Stimulated activated CD4-positive, alpha-beta T cell treated with anti-CD3 and anti-CD28 coated beads, TNF-alpha, amount 100 ng/mL, for 1 hour (primary cell): Measurements from ENCODE around the gene C2orf66.

ENCODE experiments used
- DNase-seq, 3 donors: peaks; one replicate each; pipeline ENCODE4 v3.0.0-alpha.2; 2020; ENCODE audit warnings: low read depth in 3 of 3, low spot score in 1 of 3

Gene C2orf66

DNA sequence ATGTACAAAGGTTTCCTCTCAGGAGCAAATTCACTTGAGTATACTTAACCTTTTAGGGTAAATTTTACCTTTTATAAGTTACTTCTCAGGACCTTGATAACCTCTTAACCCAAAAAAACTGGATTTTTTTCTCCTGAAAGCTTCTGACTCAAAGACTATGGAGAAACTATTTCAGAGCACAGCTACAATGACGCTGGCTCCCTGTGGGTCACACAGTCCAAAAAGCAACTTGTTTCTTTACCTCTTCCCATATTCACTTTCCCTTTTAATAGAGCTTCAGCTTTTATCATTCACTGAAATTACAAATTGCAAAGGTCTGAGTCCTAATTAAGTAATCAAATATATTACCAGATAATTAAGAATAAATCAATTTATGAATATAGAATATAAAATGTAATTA lies 42.1 kb downstream of the C2orf66 start:
- no peak for DNase-seq

- no peak for DNase-seq
Measured at GRCh38 chr2:196759378-196759706, 49.8 kb downstream of the C2orf66 start.

DNA sequence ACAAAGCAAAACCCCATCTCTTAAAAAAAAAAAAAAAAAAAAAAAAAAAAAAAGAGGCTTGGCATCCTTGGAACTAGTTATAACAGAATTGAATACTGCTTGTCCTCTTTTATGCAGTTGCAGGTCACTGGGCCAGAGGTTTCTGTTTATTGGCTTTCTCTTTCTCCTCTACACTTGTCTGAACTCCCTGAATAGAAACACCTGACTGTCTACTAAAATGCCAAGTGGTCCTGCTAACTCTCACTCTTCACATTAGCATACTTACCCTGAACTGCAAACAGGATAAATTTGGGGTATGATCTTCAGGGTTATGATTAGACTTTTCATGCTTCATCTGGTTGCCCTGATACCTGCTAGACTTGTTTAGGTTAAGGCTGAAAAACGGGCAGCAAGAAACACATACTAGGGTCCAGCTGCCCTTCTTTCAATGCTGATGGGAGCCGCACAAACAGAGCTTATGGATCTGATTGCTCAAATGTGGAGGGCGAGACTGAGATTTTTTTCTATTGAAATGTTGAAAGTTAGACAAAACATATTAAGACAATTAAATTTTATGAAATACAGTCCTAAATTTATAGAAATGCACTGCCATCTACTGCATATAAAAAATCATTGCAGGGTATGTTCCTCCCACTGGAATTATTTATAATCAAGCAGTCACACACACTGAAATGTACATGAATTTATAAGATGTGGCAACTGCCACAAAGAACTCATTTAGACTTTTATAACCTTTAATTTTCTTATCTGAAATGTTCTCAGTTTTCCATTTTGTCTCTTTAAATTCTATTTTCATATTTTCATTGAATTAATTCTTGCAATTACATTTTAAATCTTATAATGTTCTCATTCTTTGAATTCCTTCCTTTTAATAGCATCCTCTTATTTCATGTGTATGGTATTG lies 50.4 kb downstream of the C2orf66 start:
- DNase-seq: no peak
